ENCODE results near the gene WSB1. TPM values are rescaled to one million over a fixed set of nuclear protein-coding genes. Genes with fewer than 3 reads are reported as not detected.

Gene WSB1
- total and polyA plus RNA-seq, 4 donors: 245 to 335 (median 256) TPM

GRCh38 chr17:27256225-27257030 lies 37.5 kb upstream of the WSB1 start:
- Histone ChIP-seq H3K4me3 (ENCODE audit: low read depth, low read length) (no peak overlapping the region), H3K27ac (ENCODE audit: low read depth, low read length) (peak overlapping the region; percentile 69), H3K27me3 (ENCODE audit: control insufficient read depth, insufficient read depth, low read length) (no peaks in the 10 kb centered on the region), H3K4me1 (ENCODE audit: control insufficient read depth, insufficient read depth, low read length) (no peaks in the 10 kb centered on the region), H3K36me3 (ENCODE audit: control insufficient read depth, insufficient read depth, low read length) (no peaks in the 10 kb centered on the region), H3K9me3 (ENCODE audit: control insufficient read depth, insufficient read depth, low read length) (no peaks in the 10 kb centered on the region)
- WGBS (ENCODE audit: insufficient coverage): 100% methylated on average over 2 of the region's 5 CpGs
- peak in 1 of 6 donors; percentile 30 for DNase-seq (ENCODE audit: low read depth in 4 of 6, low spot score in 6 of 6)

DNA sequence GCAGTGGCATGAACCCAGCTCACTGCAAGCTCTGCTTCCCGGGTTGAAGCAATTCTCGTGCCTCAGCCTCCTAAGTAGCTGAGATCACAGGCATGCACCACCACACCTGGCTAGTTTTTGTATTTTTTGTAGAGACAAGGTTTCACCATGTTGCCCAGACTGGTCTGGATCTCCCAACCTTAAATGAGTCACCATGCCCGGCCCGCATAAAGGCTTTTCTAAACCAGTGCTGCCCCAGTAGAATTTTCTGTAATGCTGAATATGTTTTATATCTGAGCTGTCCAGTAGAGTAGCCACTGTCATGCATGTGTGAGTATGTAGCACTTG lies 36.9 kb upstream of the WSB1 start:
- no peak for DNase-seq (ENCODE audit: low read depth in 4 of 6, low spot score in 6 of 6)
- H3K27ac ChIP-seq (ENCODE audit: low read depth, low read length): no peak overlapping the region
- H3K4me3 ChIP-seq (ENCODE audit: low read depth, low read length): no peak overlapping the region
- no peaks in the 10 kb centered on the region for H3K9me3 ChIP-seq (ENCODE audit: control insufficient read depth, insufficient read depth, low read length)
- WGBS (ENCODE audit: insufficient coverage): 81% methylated on average over 3 of the region's 4 CpGs
- H3K4me1 ChIP-seq (ENCODE audit: control insufficient read depth, insufficient read depth, low read length): no peaks in the 10 kb centered on the region
- H3K27me3 ChIP-seq (ENCODE audit: control insufficient read depth, insufficient read depth, low read length): no peaks in the 10 kb centered on the region
- H3K36me3 ChIP-seq (ENCODE audit: control insufficient read depth, insufficient read depth, low read length): no peaks in the 10 kb centered on the region

GRCh38 chr17:27259356-27259755 lies 34.6 kb upstream of the WSB1 start:
- Histone ChIP-seq H3K36me3 (ENCODE audit: control insufficient read depth, insufficient read depth, low read length) (no peaks in the 10 kb centered on the region), H3K27me3 (ENCODE audit: control insufficient read depth, insufficient read depth, low read length) (no peaks in the 10 kb centered on the region), H3K27ac (ENCODE audit: low read depth, low read length) (no peak overlapping the region), H3K4me3 (ENCODE audit: low read depth, low read length) (no peak overlapping the region), H3K4me1 (ENCODE audit: control insufficient read depth, insufficient read depth, low read length) (no peaks in the 10 kb centered on the region), H3K9me3 (ENCODE audit: control insufficient read depth, insufficient read depth, low read length) (no peaks in the 10 kb centered on the region)
- no peak for DNase-seq (ENCODE audit: low read depth in 4 of 6, low spot score in 6 of 6)
- WGBS (ENCODE audit: insufficient coverage): 98% methylated on average over 4 of the region's 4 CpGs

DNA sequence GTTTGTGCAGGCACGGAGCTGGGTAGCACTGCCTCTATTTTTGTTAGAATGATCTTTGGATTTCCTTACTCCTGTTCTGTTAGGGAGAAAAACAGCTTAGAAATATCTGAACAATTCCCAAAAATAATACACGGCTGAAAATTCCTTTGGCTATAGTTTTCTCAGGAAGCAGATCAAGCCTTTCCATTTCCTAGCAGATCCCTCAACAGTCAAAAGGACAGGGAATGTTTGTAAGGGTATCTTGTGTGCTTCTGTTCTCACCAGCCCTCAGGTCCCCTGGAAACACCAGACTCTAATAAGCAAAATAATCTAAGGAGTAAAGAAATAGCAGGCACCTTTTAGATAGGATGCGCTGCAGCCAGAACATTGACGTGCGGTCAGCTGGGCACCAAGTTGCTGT lies 30.5 kb upstream of the WSB1 start:
- no peak overlapping the region for H3K27ac ChIP-seq (ENCODE audit: low read depth, low read length)
- no peak overlapping the region for H3K4me3 ChIP-seq (ENCODE audit: low read depth, low read length)
- H3K36me3 ChIP-seq (ENCODE audit: control insufficient read depth, insufficient read depth, low read length): no peaks in the 10 kb centered on the region
- H3K4me1 ChIP-seq (ENCODE audit: control insufficient read depth, insufficient read depth, low read length): no peaks in the 10 kb centered on the region
- H3K9me3 ChIP-seq (ENCODE audit: control insufficient read depth, insufficient read depth, low read length): no peaks in the 10 kb centered on the region
- no peaks in the 10 kb centered on the region for H3K27me3 ChIP-seq (ENCODE audit: control insufficient read depth, insufficient read depth, low read length)
- no CpG with 5 or more reads among the region's 5 CpGs for WGBS (ENCODE audit: insufficient coverage)
- no peak for DNase-seq (ENCODE audit: low read depth in 4 of 6, low spot score in 6 of 6)

GRCh38 chr17:27264068-27264812 lies 29.7 kb upstream of the WSB1 start:
- Histone ChIP-seq H3K27ac (ENCODE audit: low read depth, low read length) (no peak overlapping the region), H3K4me1 (ENCODE audit: control insufficient read depth, insufficient read depth, low read length) (no peaks in the 10 kb centered on the region), H3K36me3 (ENCODE audit: control insufficient read depth, insufficient read depth, low read length) (no peaks in the 10 kb centered on the region), H3K27me3 (ENCODE audit: control insufficient read depth, insufficient read depth, low read length) (no peaks in the 10 kb centered on the region), H3K9me3 (ENCODE audit: control insufficient read depth, insufficient read depth, low read length) (no peaks in the 10 kb centered on the region), H3K4me3 (ENCODE audit: low read depth, low read length) (no peak overlapping the region)
- WGBS (ENCODE audit: insufficient coverage): 91% methylated on average over 5 of the region's 11 CpGs
- no peak for DNase-seq (ENCODE audit: low read depth in 4 of 6, low spot score in 6 of 6)

DNA sequence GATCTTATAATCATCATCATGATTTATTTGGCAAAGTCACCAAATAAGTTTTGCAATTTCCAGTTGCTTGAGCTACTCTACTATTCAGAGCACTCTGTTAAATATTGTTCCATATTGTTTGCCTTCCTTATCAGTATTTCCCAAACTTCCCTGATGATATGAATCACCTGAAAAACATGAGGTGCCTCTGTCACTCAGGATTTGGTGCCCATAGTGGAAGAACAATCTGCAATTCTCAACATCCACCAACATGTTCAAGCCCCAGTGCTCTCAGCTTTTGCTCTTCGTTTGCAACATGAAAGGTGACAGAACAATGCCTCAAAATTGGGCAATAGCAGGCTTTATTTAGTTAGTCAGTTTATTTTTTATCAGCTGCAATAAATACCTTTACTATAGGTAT lies 28.6 kb upstream of the WSB1 start:
- Histone ChIP-seq H3K27me3 (ENCODE audit: control insufficient read depth, insufficient read depth, low read length) (no peaks in the 10 kb centered on the region), H3K27ac (ENCODE audit: low read depth, low read length) (no peak overlapping the region), H3K4me3 (ENCODE audit: low read depth, low read length) (no peak overlapping the region), H3K4me1 (ENCODE audit: control insufficient read depth, insufficient read depth, low read length) (no peaks in the 10 kb centered on the region), H3K36me3 (ENCODE audit: control insufficient read depth, insufficient read depth, low read length) (no peaks in the 10 kb centered on the region), H3K9me3 (ENCODE audit: control insufficient read depth, insufficient read depth, low read length) (no peaks in the 10 kb centered on the region)
- WGBS (ENCODE audit: insufficient coverage): no CpG with 5 or more reads among the region's 1 CpG
- no peak for DNase-seq (ENCODE audit: low read depth in 4 of 6, low spot score in 6 of 6)

DNA sequence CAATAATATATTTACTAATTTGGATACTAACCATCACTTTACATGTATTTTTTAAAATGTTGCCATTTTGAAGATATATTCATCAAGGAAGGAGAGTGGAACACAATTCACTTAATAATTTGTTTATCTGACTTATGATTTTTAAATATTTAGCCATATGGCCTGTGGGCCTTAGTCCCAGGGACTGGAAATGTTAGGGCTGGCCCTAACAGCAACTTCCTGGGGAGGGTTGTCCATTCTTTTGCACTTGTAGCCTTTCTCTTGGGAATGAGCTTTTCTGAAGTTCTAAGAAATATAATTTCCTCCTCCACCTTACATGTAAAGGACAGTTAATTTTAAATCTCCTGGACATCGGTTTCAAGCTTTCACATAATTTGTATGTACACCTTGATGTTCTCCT lies 27.7 kb upstream of the WSB1 start:
- H3K4me1 ChIP-seq (ENCODE audit: control insufficient read depth, insufficient read depth, low read length): no peaks in the 10 kb centered on the region
- DNase-seq (ENCODE audit: low read depth in 4 of 6, low spot score in 6 of 6): no peak
- no peak overlapping the region for H3K27ac ChIP-seq (ENCODE audit: low read depth, low read length)
- H3K4me3 ChIP-seq (ENCODE audit: low read depth, low read length): no peak overlapping the region
- H3K36me3 ChIP-seq (ENCODE audit: control insufficient read depth, insufficient read depth, low read length): no peaks in the 10 kb centered on the region
- H3K9me3 ChIP-seq (ENCODE audit: control insufficient read depth, insufficient read depth, low read length): no peaks in the 10 kb centered on the region
- no peaks in the 10 kb centered on the region for H3K27me3 ChIP-seq (ENCODE audit: control insufficient read depth, insufficient read depth, low read length)
- no CpG with 5 or more reads among the region's 1 CpG for WGBS (ENCODE audit: insufficient coverage)

- no peak overlapping the region for H3K27ac ChIP-seq (ENCODE audit: low read depth, low read length)
- no peaks in the 10 kb centered on the region for H3K36me3 ChIP-seq (ENCODE audit: control insufficient read depth, insufficient read depth, low read length)
- H3K27me3 ChIP-seq (ENCODE audit: control insufficient read depth, insufficient read depth, low read length): no peaks in the 10 kb centered on the region
- no peaks in the 10 kb centered on the region for H3K4me1 ChIP-seq (ENCODE audit: control insufficient read depth, insufficient read depth, low read length)
- 74% methylated on average over 6 of the region's 6 CpGs for WGBS (ENCODE audit: insufficient coverage)
- DNase-seq (ENCODE audit: low read depth in 4 of 6, low spot score in 6 of 6): no peak
- H3K9me3 ChIP-seq (ENCODE audit: control insufficient read depth, insufficient read depth, low read length): no peaks in the 10 kb centered on the region
- H3K4me3 ChIP-seq (ENCODE audit: low read depth, low read length): no peak overlapping the region
These were observed 25.4 kb upstream of the WSB1 start for GRCh38 chr17:27268394-27269085.

DNA sequence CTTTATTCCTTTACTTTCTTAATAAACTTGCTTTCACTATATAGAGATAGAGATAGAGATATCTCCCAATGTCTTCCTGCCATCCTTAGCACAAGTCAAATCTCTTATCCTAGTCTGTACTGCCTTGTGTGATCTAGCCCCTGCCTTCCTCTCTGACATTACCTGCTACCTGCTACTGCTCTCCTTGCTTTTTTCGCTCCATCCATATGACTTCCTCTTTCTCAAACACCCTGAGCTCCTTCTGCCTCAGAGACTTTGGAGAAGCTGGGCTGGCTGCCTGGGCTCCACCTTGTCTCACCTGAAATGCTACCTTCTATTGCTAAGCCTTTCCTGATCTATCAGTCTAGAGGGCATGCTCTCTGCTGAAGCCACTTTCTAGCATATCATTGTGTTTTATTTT lies 24.7 kb upstream of the WSB1 start:
- DNase-seq (ENCODE audit: low read depth in 4 of 6, low spot score in 6 of 6): no peak
- Histone ChIP-seq H3K27me3 (ENCODE audit: control insufficient read depth, insufficient read depth, low read length) (no peaks in the 10 kb centered on the region), H3K9me3 (ENCODE audit: control insufficient read depth, insufficient read depth, low read length) (no peaks in the 10 kb centered on the region), H3K27ac (ENCODE audit: low read depth, low read length) (no peak overlapping the region), H3K4me3 (ENCODE audit: low read depth, low read length) (no peak overlapping the region), H3K4me1 (ENCODE audit: control insufficient read depth, insufficient read depth, low read length) (no peaks in the 10 kb centered on the region), H3K36me3 (ENCODE audit: control insufficient read depth, insufficient read depth, low read length) (no peaks in the 10 kb centered on the region)
- 95% methylated on average over 1 of the region's 1 CpG for WGBS (ENCODE audit: insufficient coverage)

All from spinal cord (tissue), 10 donors.